ENCODE measurements around the gene FDXR.
A peak's percentile ranks its signal among the peaks of the same experiment; 100 is the strongest.

FDXR gene

DNA sequence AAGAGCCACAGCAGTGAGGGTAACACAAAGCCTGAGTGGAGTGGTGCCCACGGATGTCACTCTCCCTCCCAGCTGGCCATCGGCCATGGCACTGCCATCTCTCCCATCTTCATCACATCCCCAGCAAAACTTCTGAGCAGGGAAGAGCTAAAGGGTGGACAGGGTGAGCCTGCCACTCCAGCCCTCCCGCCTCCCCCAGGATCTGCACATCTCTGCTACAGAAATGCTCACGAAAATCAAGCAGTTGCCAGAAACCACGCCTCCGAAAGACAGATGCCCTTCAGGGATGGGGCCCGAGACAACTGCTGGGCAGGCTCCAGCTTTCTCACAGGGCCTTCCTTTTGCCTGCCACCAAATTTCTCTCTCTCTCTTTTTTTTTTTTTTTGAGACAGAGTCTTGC lies 16.7 kb downstream of the FDXR start:
- DNase-seq: no peak

DNA sequence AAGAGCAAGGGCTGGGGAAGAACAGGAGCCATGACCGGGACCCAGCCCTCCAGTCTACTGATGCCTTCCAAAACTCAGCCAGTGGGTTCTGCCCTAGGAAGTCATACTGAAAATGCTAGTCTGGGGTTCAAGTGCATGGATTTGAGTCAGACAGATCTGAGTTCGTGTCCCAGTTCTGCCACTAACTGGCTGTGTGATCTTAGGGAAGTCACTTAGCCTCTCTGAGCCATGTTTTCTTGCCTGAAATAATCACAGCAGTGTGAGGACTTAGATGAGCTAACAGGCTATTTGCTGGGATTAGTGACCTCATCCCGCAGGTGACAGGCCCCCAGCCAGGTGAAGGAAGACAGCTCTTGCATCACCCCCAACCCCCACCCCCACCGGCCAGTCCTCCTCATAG lies 17.5 kb downstream of the FDXR start:
- no peak for DNase-seq

DNA sequence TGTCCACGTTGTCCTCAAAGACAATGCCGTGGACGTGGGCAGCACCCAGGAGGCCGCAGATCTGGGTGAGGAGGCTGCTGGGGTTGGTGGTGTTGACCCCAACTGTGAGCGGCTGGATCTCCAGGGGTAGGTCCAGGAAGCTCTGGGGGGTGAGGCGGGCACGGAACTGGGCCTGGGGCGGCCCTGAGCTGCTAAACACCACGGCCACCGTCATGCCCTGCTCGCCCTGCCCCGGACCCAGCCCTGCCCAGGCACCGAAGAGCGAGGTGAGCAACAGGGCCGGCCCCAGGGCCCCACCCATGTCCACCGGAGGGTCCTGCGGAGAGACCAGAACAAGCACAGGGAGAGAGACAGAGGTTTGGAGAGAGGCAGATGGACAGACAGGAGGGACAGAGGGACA lies 18.0 kb downstream of the FDXR start:
- no peak for DNase-seq

DNA sequence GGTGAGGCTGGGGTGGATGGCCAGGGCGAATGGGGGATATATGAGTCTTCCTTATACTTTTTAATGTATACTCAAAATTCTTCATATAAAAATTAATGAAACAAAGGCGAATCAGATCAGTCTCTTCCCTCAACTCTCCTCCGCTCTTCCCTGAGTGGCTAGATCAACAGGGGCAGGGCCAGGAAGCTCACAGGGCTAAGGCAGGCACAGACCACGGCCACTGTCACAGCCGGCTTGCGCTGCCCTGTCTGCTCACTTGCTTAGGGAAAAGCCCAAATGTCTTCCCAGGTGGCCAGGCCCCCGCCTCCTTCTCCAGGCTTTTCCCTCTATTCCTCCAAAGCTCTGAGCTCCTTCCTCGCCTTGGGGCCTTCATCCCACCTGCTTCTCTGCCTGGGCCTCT lies 19.1 kb downstream of the FDXR start:
- DNase-seq: no peak

DNA sequence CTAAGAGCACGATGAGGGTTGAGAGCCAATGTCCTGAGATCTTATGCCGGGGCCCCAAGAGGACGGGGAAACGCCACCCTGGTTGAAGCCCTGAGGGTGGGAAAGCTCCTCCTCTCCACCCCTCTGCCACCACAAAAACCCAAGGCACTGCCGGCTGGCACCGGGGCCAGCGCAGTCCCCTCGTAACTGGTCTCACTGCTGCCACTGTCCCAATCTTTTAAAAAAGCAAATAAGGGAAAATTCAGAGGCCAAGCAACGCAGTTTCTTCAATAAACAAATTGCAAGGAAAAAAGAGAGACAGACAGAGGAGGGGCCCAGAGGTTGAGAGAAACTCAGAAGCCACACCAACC lies 19.8 kb downstream of the FDXR start:
- no peak for DNase-seq

DNA sequence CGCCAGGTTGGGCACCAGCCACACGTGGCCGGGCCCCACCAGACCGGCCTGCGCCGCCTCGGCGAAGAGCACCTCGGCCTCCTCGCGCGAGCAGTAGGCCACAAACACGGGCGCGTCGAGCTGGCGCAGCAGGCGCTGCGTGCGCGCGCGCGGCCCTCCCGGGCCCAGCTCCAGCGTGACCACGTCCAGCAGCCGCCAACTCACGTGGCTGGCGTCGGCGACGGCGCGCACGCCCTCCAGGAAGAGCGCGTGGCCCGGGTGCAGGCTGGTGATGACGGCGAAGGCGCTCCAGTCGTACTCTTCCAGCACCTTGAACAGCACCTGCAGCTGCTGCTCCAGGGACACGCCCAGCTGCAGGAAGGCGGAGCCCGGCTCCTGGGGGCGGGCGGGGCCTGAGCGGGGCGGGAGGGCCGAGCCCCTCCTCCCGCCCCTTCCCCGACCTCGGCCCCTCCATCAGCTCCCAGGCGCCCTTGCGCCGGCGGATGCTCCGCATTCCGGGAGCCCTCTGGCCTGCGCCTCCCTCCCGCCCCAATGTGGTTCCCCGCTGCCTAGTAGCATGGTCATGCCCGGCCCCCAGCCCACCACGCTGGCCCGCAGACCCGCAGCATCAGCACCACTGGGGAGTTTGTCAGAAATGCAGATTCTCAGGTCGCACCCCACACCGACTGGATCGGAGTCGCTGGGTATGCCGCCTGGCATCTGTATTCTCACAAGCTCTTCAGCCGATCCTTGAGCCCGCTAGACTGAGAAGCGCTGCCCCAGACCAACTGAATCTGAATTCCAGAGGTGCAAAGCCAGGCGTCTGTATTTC lies 20.4 kb downstream of the FDXR start:
- peak; percentile 27 for DNase-seq

DNA sequence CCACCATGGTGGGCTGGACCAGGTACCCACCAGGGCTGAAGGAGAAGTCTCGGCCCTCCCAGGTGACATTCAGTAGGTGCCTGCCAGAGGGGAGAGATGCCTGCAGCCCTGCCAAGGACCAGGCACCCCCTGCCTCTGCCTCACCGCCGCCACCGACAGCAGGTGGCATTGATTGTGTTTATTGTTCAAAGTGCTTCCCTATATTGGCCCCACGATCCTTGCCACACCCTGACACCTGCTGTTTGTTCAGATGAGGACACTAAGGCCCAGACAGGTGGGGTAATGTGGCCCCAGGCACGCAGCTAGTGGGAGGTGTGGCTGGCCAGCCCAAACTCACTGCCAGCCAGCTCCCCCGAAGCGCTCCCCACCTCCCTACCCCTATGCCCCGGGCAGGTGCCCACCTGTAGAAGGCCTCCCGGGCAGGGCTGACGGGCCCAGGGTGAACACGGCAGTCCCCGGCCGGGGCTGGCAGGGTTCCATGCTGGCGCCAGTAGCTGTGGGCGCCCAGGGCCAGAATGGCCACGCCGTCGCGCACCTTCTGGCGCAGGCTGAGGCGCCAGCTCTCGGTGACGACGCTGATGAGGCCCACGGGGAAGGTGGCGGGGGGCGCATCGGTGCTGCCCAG lies 21.1 kb downstream of the FDXR start:
- no peak for DNase-seq

DNA sequence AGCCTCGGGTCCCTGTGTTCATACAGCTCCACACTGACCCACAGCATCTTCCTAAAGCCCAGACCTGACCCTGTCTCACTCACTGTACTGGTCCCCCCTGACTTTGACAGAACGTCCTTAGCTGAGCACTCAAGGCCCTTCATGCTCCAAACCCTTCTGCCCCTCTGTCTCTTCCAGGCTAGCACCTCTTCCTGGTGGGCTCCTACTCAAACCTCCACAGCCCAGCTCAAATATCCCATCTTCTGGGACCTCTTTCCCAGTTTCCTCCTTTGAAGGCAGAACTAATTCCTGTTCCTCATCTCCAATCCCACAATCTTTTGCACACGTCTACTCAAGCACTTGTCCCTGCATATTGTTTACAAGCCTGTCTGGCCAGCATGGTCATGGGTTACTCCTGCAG lies 21.9 kb downstream of the FDXR start:
- no peak for DNase-seq

DNA sequence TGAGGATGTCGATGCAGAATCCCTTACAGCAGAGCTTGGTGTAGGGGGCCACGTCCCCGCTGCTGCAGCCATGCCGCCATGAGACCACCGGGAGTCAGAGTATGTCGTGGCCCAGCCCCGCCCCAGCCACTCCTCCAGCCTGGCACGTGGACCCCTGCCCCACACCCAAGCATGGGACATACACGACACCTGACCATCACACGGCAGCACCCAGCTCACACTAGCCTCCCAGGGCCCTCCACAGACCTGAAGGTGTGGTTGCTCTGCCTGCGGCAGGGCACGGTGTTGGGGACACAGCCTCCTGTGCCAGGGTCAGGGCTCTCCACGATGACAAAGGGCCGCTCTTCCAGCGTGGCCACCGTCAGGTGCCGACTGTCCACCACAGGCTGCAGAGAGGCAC lies 22.5 kb downstream of the FDXR start:
- DNase-seq: no peak

DNA sequence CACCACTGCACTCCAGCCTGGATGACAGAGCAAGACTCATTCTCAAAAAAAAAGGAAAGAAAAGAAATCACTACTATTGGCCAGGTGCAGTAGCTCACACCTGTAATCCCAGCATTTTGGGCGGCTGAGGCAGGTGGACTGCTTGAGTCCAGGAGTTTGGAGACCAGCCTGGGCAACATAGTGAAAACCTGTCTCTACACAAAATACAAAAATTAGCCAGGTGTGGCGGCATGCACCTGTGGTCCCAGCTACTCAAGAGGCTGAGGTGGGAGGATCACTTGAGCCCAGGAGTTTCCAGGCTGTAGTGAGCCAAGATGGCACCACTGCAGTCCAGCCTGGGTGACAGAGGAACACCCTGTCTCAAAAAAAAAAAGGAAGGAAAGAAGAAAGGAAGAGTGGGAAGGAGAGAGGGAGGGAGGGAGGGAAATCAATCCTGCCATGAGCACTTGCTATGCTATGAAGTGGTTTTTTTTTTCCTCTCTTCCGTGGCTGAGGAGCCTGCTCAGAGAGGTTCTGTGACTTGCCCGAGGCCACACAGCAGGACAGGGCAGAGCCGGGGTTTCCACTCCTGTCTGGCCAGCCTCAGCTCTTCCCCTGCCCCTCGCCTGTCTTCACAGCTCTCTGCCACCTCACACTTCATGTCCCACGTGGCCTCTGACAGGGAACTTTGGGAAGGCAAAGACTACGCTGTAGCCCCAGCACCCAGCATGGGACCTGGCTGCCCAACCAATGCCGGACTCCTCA lies 24.0 kb downstream of the FDXR start:
- no peak for DNase-seq

DNA sequence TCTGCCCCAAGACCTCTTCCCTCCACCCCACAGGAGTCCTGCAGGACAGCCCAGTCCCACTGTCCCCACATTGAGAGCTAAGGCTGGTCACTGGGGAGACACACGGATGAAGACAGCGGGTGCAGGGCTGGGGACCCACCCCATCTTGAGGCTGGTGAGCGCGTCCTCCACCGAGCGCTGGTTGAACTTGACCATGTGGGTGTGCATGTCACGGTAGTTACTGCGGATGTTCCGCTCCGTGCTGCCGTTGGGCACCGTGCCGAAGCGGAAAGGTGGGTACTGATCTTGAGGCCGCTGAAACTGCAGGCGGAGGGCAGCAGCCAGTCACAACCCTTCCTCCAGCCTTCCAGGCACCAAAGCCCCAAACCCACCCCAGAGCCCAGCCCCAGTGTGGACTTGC lies 26.2 kb downstream of the FDXR start:
- no peak for DNase-seq

DNA sequence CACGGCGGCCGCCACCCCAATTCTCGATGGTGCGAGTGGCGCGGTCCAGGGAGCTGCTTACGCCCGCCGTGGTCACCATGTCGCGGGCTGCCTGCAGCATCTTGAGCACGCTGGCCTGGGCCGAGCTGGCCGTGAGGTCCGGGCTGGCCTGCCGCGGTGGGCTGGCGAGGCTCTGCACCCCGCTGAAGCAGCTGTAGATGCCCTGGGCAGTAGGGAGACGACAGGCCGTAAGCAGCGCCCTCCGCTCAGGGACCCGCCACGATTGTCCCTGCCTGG lies 29.5 kb downstream of the FDXR start:
- no peak for DNase-seq

DNA sequence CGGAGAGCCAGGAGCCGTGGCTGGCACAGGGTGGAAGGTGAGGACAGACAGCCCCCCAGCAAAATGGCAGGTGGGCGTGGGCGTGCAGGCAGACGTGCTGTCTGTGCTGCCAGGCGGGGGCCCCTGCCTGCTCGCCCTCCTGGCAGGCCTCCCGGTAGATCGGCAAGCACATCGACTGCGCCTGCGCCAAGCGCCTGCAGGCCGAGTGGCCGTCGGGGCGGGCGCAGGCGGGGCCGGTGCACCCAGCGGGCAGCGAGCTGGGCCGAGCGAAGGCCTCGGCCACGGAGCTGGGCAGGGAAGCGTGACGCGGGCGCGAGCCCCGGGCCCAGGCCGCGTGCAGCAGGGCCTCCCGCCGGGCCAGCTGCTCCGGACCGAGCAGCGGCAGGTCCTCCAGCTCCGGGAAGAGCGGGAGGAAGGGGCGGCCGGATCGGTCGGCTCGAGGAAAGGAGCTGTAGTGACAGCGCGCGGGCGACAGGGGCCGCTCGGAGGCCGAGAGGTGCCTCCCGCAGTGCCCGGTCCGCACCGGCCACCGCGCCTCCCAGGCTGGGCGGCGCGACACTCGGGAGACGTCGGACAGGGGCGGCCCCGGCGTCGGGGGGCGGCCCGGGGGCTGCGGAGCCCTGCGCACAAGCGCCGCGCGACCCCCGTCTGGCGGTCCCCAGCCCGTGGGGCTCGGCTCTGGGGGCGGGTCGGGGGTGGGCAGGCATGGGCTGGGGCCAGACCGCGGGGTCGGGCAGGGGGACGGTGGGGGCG lies 30.0 kb downstream of the FDXR start:
- DNase-seq: no peak

DNA sequence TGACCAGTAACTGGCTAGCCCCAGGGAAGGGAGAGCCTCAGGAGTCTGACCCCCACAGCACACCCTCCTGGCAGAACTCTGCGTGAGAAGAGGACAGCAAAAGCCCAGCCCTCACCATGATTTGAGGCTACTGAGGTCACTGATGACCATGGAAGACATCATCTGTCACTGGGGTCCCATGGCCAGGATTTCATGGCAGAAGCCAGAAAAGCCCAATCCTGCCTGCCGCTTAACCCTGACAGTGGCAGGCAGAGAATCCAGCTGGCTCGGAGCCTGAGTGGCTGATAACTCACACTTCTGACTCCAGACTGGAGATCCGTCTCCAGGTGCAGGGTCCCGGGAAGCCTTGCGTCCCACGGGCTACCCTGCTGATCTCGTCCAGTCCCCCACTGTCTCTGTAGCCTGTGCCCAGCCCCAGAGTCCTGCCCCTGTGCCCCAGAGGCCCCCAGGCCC lies 30.6 kb downstream of the FDXR start:
- DNase-seq: no peak

DNA sequence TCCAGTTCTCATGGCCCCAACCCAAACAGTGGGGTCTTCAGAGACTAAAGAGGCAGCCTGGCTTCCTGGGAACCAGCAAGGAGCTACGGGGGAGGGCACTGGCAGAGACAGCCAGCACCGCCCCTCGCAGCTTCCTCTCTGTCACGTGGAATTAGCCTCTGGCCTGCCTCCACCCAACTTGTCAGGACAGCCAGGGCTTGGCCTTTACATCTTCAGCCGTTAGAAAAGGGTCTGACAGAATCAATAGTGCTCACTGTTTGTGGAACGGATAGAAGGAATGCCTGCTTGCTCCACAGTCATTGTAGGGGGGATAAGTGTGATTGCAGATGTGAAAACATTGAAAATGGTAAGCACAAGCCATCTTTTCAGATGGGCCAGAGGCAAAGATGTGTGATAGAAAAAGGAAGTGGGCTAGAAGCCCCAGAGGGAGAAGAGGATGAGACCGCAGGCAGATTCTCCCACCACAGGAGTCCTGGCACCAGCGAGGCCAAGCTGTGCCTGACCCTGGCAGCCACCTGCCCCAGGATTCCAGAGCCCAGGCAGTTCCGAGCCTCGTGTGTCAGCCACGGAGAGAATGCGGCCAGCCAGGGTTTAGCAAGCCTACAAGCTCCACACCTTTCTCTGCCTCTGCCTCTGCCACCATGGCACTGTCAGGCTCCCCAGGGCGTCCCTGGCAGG lies 31.7 kb downstream of the FDXR start:
- no peak for DNase-seq

DNA sequence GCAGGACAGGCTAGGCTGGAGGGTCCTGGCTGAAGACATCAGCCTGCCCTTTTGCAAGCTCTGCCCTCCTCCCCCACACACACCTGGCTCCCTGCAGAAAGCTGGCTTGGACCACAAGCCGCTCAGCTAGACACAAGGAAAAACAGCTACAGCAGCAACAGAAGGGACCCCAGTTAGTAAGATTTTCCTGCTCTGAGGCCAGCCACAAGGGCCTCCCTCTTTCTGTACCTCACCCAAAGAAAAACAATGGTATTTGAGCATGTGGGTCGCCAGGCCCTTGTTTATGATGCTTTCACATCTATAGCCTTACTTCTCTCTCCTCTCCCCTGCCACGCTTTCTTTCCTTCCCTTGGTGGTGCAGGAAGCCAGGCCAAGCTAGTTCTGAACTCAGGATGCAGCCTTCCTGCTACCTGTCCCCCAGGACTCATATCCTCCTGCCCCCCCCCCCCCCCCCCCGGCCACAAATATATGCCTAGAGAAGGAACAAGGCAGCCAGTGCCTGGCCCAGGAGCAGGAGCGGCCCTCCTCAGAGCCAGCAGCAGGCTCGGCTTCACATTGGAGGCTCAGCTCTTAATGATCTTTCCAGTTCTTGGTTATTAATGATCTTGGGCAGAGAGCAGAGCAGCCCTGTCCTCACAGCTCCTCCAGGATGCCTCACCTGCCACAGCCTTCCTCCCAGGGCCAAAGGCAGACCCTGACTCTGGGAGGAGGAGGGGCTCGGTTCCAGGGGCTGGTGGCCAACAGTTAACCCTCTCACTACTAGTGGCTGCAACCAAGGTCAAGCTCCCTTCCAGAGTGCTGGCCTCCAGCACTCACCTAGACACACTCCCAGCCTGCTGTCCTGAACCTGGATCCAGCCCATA lies 32.6 kb downstream of the FDXR start:
- no peak for DNase-seq

DNA sequence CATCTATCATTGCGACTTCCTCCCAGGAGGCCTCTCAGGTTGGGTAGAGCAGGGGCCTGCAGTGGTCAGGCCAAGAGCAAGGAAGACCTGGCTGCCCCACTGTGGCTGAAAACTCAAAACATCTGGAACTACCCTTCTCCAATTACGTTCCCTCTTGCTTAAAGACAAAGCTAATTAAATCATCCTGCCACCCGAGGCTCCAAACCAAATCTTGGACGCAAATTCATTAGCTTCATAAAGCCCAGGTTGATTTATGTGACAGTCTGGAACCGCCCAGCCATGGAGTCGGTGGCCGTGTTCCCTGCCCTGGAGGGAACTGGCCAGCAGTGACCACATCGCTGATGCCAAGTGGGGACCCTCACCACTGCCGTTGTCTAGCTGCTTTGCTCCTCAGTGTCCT lies 34.5 kb downstream of the FDXR start:
- DNase-seq: no peak

DNA sequence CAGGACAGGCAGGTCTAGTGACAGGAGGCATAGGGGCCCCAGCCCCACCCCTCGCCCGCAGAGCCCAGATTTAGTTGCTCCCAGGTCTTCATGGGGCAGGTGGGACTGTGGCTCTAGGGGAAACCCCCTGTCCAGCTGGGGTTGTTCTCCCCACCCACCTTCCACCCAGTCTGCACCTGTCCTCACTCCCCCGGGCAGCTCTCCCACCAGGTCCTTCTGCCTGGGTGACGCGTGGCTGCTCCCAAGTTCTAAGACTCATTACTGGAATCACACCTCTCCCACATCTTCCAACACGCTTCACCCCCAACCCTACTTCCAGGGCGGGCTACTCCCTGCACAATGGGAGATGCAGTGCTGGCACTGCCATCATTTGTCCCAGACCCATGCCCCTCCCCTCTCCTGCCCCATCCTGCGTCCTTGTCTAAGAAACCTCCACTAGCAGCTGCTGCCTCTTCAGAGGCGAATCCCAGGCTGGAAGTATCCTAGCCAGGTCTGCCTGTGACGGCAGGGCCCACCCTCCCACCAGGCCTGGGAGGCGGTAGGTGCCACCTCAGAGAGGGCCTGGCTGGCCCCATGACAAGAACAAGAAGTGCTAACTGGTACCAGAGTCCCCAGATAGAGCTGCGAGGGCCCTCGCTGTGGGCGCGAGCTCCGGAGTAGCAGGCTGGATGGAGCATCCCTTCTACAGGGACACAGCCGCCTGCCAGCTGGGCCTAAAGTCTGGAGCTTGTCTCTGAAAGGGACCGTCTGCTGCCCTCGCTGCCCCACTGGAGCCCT lies 35.9 kb downstream of the FDXR start:
- no peak for DNase-seq

DNA sequence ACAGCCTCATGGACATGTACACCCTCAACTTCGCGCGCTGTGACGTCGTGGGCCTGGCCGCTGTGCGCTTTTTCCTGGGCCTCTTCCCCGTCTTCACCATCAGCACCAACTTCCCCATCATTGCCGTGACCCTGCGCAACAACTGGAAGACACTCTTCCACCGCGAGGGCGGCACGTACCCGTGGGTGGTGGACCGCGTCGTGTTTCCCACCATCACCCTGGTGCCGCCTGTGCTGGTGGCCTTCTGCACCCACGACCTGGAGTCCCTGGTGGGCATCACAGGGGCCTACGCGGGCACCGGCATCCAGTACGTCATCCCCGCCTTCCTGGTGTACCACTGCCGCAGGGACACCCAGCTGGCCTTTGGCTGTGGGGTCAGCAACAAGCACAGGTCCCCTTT lies 36.6 kb downstream of the FDXR start:
- no peak for DNase-seq

DNA sequence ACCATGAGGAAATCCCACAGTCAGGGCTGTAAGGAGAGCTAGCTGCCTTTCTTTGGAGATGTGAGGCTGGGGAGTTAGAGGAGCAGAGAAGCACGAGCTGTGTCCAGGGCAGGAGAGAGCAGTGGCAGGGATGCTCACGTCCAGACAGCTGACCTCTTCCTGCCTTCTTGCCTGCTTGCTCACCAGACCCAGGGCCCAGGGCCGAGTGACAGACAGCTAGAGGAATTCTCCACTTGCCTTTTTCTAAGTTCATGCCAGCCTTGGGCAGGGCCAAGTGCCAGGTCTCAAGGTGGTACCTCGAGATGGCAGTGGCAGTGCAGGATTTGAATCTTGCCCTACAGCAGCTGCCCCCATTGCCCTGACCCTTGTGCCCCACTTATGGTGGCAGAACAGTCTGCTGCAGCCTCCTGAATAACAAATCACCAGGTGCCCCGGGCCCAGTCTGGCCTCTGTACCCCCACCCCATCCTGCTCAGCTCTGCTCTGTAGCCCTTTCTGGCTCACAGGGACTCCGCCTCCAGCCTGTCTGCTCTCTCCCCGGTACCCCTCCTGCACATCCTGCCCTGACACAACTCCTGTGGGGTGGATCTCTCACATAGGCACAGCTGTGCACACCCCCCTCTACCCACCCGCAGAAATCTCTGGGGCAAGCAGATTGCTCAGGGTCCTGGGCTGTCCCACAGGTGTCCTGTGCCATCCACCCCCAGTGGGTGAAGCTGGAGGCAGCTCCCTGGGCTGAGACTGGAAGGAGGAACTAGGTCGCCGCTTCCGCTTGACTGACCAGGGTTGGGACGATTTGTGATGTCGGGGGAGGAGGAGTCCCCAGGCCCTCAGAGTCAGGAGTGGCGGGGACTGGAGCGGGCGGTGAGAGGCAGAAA lies 39.1 kb downstream of the FDXR start:
- no peak for DNase-seq
